GM12801 (cell line): ENCODE measurements around the gene GSTO1.

Source experiments
- CTCF ChIP-seq: IDR thresholded peaks from one replicate; pipeline ENCODE4 v1.5.1; 2011; ENCODE audit warnings: control low read depth; ENCODE audit not compliant: insufficient read length; ENCODE audit errors: extremely low read depth

Gene GSTO1

DNA sequence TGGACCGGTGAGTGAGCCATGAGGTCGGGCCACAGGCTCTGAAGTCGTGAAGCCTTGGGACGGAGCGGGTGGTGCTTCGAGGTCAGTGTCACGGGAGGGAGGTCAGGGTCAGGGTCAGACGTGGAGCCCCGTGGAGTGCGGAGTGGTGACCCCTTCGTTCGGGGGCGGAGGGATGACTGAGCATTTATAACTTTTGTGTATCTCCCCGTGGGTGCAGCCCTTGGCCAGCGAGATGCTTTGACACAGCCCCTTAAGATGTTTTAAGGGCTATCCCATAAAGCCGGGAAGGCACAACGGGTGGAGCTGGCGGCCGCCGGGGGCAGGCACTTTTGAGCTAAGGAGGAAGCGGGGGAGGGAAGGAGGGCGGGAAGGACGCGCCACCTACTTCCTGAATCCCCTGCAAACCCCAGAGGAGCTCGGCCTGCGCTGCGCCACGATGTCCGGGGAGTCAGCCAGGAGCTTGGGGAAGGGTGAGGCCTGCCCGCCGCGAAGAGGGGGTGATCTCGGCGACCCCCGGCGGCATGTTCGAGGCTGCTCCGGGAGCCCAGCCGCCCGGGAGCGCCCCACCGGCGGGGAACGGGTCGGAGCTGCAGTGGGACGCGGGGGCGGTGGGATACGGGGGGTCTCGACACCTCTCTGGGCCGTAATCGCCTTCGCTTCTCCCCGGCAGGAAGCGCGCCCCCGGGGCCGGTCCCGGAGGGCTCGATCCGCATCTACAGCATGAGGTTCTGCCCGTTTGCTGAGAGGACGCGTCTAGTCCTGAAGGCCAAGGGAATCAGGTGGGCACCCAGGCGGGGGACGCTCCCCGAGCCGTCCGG lies at the start of gene GSTO1:
GSTO1 (plus strand) TSS at position 400 of the 818 bp plus-strand sequence; CDS start at position 437, 37 bp downstream.
- TF ChIP-seq CTCF, result no peak

- no peak for TF ChIP-seq CTCF
These were observed 46.0 kb upstream of the GSTO1 start for GRCh38 chr10:104208730-104209129.

DNA sequence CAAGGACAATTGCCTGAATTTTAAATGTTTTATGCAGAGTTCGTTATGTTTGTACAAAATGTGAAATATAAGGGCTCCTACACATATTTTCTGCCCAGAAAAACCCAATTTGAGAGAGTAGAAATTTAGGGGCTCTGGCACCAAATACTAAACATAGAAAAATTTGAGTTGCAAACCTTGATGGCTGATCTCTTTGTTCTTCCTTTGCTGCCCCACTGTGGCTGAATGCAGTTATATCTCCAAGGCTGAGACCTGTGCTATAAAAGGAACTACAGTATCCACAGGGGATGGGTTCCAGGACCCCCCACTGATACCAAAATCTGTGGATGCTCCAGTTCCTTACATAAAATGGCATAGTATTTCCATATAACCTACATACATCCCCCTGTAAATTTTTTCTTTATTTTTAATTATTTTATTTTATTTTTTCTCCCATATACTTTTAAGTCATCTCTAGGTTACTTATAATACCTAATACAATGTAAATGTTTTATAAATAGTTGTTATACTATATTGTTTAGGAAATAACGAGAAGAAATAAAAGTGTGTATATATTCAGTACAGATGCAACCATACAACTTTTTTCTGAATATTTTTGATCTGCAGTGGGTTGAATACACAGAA lies 45.0 kb upstream of the GSTO1 start:
- no peak for TF ChIP-seq CTCF

- no peak for TF ChIP-seq CTCF
These were observed 38.1 kb upstream of the GSTO1 start for GRCh38 chr10:104216631-104217030.

- TF ChIP-seq CTCF, result no peak
These were observed 35.9 kb upstream of the GSTO1 start for GRCh38 chr10:104218751-104219150.

DNA sequence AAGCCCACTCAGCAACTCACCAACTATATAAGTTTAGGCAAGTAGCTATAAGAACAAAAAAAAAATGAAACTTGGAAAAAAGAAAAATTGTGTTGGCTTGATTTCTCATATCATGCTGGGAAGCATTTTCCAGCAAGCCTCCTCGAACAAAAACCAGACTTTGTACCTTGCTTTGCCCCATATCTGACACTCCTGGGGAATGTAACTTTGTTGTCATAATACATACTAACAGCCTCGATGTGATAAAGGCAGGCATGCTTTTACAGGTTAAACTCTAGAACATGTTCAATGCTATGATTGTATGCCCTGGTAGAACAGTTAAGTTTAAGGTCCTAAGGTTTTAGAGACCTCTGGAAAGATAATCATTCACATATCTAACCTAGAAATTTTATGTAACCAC lies 34.2 kb upstream of the GSTO1 start:
- no peak for TF ChIP-seq CTCF

GRCh38 chr10:104223304-104223703 lies 31.4 kb upstream of the GSTO1 start:
- no peak for TF ChIP-seq CTCF
